GM12892 (cell line): ENCODE results near the gene LHX2. TPM values are rescaled to one million over a fixed set of nuclear protein-coding genes. Genes with fewer than 3 reads are reported as not detected.
"Not testable (repeated sequence)": the region's sequence is repeated elsewhere in the genome, so short reads cannot be mapped to it uniquely, and the experiment has no call there.

Source experiments
- DNase-seq: peaks from one replicate; pipeline ENCODE4 v3.0.0; 2011; ENCODE audit not compliant: insufficient read length
- FAIRE-seq: peaks from 2 replicates; lab custom pipeline; 2011; peaks lifted over from hg19 to GRCh38; lab: Jason Lieb, UNC
- POLR2A ChIP-seq: IDR thresholded peaks from 2 replicates; pipeline ENCODE4 v1.6.1; 2011; ENCODE audit warnings: low read depth, low read length, control low read depth
- POLR2AphosphoS5 ChIP-seq: IDR thresholded peaks from 2 replicates; pipeline ENCODE4 v1.6.1; 2011; ENCODE audit warnings: low read depth, low read length, control low read depth
- TAF1 ChIP-seq: IDR thresholded peaks from 2 replicates; pipeline ENCODE4 v1.6.1; 2011; ENCODE audit warnings: low read depth, mild to moderate bottlenecking, control low read depth, low read length, borderline replicate concordance
- polyA plus RNA-seq: library from polyadenylated mRNA; unstranded; fragments of >200 nt; gene quantifications from one replicate; pipeline ENCODE4 v1.2.1, GENCODE V29; 2012; ENCODE audit warnings: missing spikeins, inconsistent platforms; ENCODE audit not compliant: missing spikeins

Gene LHX2, protein sequence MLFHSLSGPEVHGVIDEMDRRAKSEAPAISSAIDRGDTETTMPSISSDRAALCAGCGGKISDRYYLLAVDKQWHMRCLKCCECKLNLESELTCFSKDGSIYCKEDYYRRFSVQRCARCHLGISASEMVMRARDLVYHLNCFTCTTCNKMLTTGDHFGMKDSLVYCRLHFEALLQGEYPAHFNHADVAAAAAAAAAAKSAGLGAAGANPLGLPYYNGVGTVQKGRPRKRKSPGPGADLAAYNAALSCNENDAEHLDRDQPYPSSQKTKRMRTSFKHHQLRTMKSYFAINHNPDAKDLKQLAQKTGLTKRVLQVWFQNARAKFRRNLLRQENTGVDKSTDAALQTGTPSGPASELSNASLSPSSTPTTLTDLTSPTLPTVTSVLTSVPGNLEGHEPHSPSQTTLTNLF
- 6.3 TPM for polyA plus RNA-seq

DNA sequence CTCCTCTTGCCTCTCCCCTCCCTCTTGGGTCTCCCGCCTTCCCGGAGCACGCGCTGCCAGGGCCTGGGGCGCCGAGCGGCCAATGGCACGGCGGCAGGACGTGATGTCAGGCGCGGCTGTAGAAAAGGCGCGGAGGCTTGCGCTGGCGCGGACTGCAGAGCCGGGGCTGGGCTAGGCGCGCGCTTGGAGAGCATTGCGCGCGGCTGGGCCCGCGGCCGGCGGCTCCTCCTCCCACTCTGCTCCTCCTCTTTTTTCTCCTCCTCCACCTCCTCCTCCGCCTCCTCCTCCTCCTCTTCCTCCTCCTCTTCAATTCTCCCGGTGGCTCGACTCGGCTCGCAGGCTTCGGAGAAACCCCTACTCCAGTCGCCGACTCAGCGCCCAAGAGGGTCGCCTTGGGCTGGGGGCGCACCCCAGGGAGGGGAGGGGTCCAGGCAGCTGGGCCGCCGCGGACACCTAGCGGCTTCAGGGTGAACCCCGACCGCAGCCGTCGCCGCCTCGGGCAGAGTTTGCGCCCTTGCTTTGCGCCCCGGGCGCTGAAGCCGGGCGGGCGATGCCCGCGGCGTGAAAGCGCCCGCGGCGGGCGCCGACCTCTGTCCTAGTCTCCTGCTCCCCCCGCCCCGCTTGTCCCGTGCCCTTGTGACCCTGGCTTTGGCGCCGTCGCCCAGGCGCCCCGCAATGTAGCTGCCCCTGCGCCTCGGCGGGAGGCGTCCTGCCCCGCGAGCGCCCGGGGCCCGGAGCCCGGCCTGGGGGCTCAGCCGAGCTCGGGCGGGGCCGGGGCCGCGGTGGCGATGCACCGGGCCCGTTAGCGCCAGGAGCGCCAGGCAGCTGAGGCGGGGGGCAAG, at the start of gene LHX2:
TSS of gene LHX2 (plus strand) at position 309 of the 842 bp plus-strand sequence. CDS start 581 bp downstream, outside the sequence.
- FAIRE-seq (peak; percentile 87), DNase-seq (peak; percentile 71)
- TF ChIP-seq POLR2A (no peak; the same call in 1 of the 2 replicates), TAF1 (no peak)

DNA sequence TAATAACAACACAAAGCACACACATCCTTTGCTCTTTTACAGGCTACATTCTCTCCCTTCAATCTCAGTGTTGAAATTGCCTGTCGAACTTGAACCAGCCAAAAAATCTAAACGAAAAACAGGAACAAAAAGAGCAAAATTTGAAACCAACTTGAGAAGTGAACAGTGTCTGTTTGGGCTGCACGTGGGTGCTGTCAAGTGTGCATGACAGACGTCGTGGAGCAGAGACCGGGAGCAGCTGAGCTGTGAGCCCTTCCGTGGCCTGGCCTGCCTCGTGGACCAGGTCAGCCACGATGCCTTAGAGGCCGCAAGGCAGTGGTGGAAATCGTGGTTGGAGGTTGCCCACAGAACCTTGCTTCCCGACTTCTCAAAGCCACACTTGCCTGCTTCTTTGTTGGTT, 46.8 kb upstream of the LHX2 start:
- FAIRE-seq = no peak
- DNase-seq = no peak
- TF ChIP-seq POLR2AphosphoS5 = no peak
- TF ChIP-seq POLR2A = no peak
- no peak for TF ChIP-seq TAF1

DNA sequence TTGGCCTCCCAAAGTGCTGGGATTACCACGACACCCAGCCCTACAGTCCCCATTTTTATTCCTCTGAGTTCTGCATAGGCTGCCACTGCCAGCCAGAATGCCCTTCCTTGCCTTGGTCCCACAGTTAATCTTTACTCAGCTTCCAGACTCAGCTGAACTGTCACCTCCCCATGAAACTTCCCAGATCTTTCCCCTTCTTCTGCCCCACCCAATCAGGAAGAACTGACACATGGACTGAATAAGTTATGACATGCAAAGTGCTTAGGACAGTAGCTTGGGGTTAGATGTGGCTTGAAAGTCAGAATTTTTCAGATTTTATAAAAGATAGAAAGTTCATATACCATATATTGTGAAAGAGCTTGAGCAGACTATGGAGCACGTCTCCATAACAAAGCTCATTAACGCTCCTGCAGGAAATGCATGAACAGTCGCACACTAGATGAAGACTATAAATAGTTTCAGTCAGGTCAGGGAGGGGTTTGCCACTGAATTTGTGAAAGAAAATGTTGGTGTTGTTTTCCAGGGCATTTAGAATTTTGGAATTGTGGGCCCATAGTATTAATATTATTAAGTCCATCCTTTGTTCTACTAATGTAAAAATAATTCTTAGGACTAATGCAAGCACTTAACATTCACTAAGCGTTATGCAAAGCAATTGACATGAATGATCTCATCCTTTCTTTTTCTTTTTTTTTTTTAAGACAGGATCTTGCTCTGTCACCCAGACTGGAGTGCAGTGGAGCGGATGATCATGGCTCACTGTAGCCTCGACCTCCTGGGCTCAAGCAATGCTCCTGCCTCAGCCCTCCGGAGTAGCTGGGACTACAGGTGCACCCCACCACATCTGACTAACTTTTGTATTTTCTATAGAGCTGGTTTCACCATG, 45.5 kb upstream of the LHX2 start:
- DNase-seq (no peak), FAIRE-seq (no peak)
- TF ChIP-seq POLR2A (no peak), POLR2AphosphoS5 (no peak), TAF1 (no peak)

DNA sequence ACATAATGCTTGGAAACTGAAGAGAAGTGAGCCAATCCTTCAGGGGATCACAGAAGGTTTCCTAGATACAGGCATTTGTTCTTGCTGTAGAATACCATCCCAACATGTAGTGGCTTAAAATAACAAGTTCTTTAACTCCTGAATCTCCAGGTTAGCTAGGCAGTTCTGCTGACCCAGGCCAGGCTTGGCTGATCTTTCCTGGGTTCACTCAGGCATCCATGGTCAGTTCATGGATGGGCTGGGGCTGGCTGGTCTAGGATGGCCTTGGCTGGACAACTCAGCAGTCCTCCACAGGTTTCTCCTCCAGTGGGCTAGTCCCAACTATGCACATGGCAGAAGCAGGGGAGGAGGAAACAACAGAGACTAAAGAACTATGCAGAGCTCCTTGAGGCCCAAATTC, 44.2 kb upstream of the LHX2 start:
- DNase-seq (no peak), FAIRE-seq (no peak)
- TF ChIP-seq POLR2A = no peak
- no peak for TF ChIP-seq POLR2AphosphoS5
- no peak for TF ChIP-seq TAF1

DNA sequence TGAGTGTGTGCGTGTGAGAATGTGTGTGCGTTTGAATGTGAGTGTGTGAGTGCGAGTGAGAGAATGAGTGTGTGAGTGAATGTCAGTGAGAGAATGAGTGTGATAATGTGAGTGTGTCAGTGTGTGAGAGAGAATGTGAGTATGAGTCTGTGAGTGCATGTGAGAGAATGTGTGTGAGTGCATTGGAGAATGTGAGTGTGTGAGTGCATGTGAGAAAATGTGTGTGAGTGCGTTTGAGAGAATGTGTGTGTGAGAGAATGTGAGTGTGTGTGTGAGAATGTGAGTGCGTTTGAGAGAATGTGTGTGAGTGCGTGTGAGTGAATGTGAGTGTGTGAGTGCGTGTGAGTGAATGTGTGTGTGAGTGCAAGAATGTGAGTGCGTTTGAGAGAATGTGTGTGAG, 39.0 kb upstream of the LHX2 start:
- FAIRE-seq = no peak
- no peak for TF ChIP-seq TAF1
- TF ChIP-seq POLR2AphosphoS5 = no peak
- TF ChIP-seq POLR2A = no peak
- no peak for DNase-seq

DNA sequence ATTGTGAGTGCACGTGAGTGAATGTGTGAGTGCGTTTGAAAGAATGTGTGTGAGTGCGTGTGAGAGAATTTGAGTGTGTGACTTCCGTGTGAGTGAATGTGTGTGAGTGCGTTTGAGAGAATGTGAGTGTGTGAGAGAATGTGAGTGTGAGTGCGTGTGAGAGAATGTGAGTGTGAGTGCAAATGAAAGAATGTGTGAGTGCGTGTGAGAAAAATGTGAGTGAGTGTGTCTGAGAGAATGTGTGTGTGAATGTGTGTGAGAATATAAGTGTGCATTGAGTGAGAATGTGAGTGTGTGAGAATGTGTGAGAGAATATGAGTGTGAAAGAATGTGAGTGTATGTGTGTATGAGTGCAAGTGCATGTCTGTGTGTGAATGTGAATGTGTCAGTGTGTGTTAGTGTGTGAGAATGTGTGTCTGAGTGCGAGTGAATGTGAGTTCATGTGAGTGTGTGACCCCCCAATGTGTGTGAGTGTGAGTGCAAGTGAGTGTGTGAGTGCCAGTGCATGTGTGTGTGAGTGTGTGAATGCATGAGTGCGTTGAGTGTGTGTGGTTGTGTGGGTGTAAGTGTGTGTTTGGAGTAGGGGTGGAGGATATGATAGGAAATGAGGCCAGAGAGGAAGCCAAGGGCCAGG, 37.9 kb upstream of the LHX2 start:
- no peak for DNase-seq
- TF ChIP-seq POLR2AphosphoS5 (no peak), POLR2A (no peak), TAF1 (no peak)
- no peak for FAIRE-seq

DNA sequence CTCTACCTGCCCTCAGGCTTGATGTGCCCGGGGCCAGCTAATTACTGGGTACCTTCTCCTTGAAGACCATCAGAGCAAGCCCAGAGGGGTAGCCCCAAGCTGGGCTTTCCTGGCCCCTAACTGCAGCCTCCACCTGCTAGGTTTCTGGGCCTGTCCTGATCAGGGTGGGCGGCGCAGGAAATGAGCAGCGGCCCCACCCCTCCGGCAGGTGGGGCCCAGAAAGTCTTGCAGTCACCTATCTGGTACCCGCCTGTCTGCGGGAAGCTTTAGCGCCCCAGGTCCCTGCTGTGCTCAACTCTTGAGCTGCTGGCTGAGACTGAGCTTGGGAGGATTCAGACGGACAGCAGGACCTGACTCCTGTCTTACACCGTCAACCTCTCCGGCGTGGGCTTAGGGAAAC, 37.1 kb upstream of the LHX2 start:
- FAIRE-seq (no peak), DNase-seq (no peak)

DNA sequence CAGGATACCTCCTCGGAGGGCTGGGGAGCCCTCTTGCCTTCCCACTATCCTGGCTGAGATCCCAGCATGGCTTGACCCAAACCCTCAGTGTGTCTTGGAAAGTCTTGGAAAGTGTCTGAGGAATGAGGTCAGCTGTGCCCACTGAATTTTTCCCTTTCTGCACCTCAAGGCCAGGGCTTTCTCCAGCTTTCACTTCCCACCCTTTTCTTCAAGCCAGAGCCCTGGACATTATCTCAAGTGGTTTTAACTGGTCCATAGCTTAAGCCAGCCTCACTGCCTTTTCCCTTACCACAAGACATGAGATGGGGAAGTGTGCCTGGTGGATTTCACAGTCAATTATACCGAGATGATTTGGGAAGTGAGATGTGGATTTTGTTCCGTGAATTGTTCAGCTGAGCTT, 35.7 kb upstream of the LHX2 start:
- no peak for FAIRE-seq
- no peak for DNase-seq
- TF ChIP-seq POLR2AphosphoS5 (no peak), TAF1 (no peak), POLR2A (no peak)

More for the DNA sequence above, 37.1 kb upstream of the LHX2 start:
- TF ChIP-seq TAF1 (no peak), POLR2AphosphoS5 (no peak), POLR2A (no peak)

DNA sequence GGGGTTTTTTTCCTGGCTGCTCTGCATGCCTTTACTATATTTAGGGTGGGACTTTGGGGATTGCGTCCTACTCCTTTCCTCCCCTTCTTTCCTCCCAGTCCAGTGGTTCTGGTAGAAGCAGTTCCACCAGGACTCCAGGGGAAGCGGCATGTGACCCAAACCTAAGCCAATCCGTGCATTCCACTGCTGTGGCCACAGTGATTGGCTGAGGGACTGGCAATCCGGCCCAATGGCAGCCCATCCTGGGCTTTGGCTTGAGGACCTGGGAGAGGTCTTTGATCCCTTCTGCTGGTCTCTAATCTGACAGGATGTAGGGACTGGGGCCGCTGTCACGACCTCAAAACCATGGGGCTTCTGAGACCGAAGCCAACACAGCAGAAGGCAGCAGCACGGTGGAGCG, 35.0 kb upstream of the LHX2 start:
- DNase-seq, FAIRE-seq: not testable (repeated sequence)

DNA sequence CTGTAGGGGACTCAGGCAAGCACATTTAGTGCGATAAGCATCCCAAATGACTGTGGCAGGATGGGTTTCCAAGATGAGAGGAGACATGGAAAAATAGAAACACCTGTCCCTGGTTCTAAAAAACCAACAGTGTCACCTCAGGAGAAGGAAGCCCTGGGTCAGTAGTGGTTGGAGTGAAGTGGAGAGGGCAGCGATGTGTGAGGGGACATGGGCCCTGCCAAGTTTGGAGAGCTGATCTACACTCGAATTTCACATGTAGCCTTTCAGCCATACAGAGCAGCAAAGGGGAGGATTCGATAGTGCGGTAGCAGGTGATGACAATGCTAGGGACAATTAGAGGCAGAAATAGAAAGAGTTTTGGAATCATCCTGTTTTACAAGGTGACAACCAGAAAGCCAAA, 32.6 kb upstream of the LHX2 start:
- FAIRE-seq (no peak), DNase-seq (no peak)
- no peak for TF ChIP-seq POLR2AphosphoS5
- TF ChIP-seq POLR2A = no peak

DNA sequence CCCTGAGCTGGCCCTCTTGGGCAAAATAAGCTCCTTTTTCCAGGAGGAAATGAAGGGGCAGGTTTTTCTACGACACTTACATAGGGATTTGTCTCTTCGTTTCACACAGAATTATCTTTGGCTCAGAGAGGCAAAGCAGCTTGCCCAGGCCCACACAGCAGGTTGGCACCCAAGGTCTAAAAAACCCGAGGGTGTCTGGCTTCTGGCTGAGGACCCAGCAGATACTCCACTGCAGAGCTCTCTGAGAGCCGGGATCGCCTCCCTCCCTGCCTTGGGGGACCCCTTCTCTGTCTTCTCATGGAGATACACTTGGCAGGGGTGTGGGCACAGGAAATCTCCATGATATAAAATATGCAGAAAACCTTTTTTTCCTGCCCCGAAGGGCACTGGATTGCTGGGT, 29.0 kb upstream of the LHX2 start:
- FAIRE-seq (no peak), DNase-seq (no peak)
- no peak for TF ChIP-seq TAF1
- no peak for TF ChIP-seq POLR2AphosphoS5
- TF ChIP-seq POLR2A = no peak
